Measurements from ENCODE around the gene ACD.

The ACD gene

GRCh38 chr16:67637625-67638024 lies 22.4 kb downstream of the ACD start:
- no peaks in the 10 kb centered on the region for H3K9me3 ChIP-seq (ENCODE audit: low read length)
- no peak overlapping the region for H3K9ac ChIP-seq (ENCODE audit: low read length)
- peaks cover 2% of the 10 kb centered on the region; the same call in 1 of the 2 replicates for H3F3A ChIP-seq (ENCODE audit: insufficient read depth, low read length)
- H3K79me2 ChIP-seq (ENCODE audit: insufficient read depth, low read length) = no peaks in the 10 kb centered on the region
- no peak overlapping the region for H3K4me3 ChIP-seq (ENCODE audit: low read depth, low read length, poor library complexity, severe bottlenecking)
- H3K4me1 ChIP-seq (ENCODE audit: insufficient read depth, low read length, severe bottlenecking) = no peaks in the 10 kb centered on the region
- peaks cover 66% of the 10 kb centered on the region for H3K36me3 ChIP-seq (ENCODE audit: insufficient read depth, low read length)
- no peak for TF ChIP-seq EZH2 (IDR thresholded peaks at IDR 0.05; ENCODE audit: borderline replicate concordance, low read length)
- TF ChIP-seq, protein P1, sequence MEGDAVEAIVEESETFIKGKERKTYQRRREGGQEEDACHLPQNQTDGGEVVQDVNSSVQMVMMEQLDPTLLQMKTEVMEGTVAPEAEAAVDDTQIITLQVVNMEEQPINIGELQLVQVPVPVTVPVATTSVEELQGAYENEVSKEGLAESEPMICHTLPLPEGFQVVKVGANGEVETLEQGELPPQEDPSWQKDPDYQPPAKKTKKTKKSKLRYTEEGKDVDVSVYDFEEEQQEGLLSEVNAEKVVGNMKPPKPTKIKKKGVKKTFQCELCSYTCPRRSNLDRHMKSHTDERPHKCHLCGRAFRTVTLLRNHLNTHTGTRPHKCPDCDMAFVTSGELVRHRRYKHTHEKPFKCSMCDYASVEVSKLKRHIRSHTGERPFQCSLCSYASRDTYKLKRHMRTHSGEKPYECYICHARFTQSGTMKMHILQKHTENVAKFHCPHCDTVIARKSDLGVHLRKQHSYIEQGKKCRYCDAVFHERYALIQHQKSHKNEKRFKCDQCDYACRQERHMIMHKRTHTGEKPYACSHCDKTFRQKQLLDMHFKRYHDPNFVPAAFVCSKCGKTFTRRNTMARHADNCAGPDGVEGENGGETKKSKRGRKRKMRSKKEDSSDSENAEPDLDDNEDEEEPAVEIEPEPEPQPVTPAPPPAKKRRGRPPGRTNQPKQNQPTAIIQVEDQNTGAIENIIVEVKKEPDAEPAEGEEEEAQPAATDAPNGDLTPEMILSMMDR (IDR thresholded peaks at IDR 0.05; ENCODE audit: low read length) = no peak
- H3K4me2 ChIP-seq (ENCODE audit: low read length) = no peak overlapping the region
- H4K20me1 ChIP-seq (ENCODE audit: insufficient read depth, low read length) = no peaks in the 10 kb centered on the region
- H3K9me2 ChIP-seq (ENCODE audit: low read depth, low read length) = no peaks in the 10 kb centered on the region
- no peaks in the 10 kb centered on the region for H3K27me3 ChIP-seq (ENCODE audit: insufficient read depth, low read length)
- H2AFZ ChIP-seq (ENCODE audit: low read length) = no peak overlapping the region
- H3K27ac ChIP-seq (ENCODE audit: low read depth, low read length, poor library complexity, severe bottlenecking) = no peak overlapping the region

- Histone ChIP-seq H3K4me1 (ENCODE audit: insufficient read depth, low read length, severe bottlenecking) (no peaks in the 10 kb centered on the region), H4K20me1 (ENCODE audit: insufficient read depth, low read length) (no peaks in the 10 kb centered on the region), H3K4me3 (ENCODE audit: low read depth, low read length, poor library complexity, severe bottlenecking) (no peak overlapping the region), H3K27ac (ENCODE audit: low read depth, low read length, poor library complexity, severe bottlenecking) (no peak overlapping the region), H3K9me2 (ENCODE audit: low read depth, low read length) (no peaks in the 10 kb centered on the region), H2AFZ (ENCODE audit: low read length) (no peak overlapping the region), H3K4me2 (ENCODE audit: low read length) (no peak overlapping the region), H3K79me2 (ENCODE audit: insufficient read depth, low read length) (no peaks in the 10 kb centered on the region), H3K9me3 (ENCODE audit: low read length) (no peaks in the 10 kb centered on the region), H3F3A (ENCODE audit: insufficient read depth, low read length) (no peaks in the 10 kb centered on the region), H3K36me3 (ENCODE audit: insufficient read depth, low read length) (peaks cover 75% of the 10 kb centered on the region), H3K9ac (ENCODE audit: low read length) (no peak overlapping the region), H3K27me3 (ENCODE audit: insufficient read depth, low read length) (no peaks in the 10 kb centered on the region)
- TF ChIP-seq, protein P1 (IDR thresholded peaks at IDR 0.05; ENCODE audit: low read length) = no peak
- TF ChIP-seq EZH2 (IDR thresholded peaks at IDR 0.05; ENCODE audit: borderline replicate concordance, low read length) = no peak
Observed at GRCh38 chr16:67636713-67637112, 23.3 kb downstream of the ACD start.

DNA sequence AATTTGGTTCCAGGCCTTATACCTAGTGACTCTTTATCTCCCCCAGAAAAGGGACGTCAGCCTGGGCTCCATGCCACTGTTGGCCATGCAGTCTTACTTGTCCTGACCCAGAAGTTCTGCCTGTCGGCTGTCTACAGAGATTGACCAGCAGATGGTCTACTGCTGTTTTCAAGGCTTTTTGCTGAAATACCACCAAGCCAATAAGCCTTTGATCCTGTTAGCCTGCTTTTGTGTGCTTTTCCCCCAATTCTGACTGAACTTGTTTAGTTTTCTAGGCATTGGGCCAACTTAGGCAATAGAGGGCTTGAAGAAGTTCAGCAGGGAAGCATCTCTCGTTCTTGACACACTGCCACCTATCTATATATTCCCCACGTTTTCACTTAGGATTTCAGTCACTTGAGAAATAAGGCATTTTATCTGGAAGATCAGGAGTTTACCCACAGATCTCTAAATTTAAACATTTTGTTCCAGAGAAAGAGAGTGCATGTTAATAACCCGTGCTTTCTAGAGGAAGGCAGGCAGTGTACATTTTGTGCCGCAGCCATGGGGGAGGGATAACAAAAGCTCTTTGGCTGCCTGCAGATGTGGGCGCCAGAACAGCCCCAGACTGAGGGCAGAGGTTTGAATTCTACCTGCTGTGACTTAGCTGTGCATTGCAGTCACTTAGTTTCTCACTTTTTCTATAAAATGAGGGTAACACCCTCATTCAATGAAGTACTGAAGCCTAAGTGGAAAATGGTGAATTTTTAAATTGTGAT lies 27.5 kb downstream of the ACD start:
- Histone ChIP-seq H3K36me3 (ENCODE audit: insufficient read depth, low read length) (peaks cover 86% of the 10 kb centered on the region), H3K9me2 (ENCODE audit: low read depth, low read length) (no peaks in the 10 kb centered on the region), H3K27ac (ENCODE audit: low read depth, low read length, poor library complexity, severe bottlenecking) (no peak overlapping the region), H3K4me2 (ENCODE audit: low read length) (no peak overlapping the region), H3K4me1 (ENCODE audit: insufficient read depth, low read length, severe bottlenecking) (no peaks in the 10 kb centered on the region), H3K27me3 (ENCODE audit: insufficient read depth, low read length) (no peaks in the 10 kb centered on the region), H3F3A (ENCODE audit: insufficient read depth, low read length) (no peaks in the 10 kb centered on the region), H3K9ac (ENCODE audit: low read length) (no peak overlapping the region), H3K9me3 (ENCODE audit: low read length) (no peaks in the 10 kb centered on the region), H2AFZ (ENCODE audit: low read length) (no peak overlapping the region), H4K20me1 (ENCODE audit: insufficient read depth, low read length) (no peaks in the 10 kb centered on the region), H3K79me2 (ENCODE audit: insufficient read depth, low read length) (no peaks in the 10 kb centered on the region), H3K4me3 (ENCODE audit: low read depth, low read length, poor library complexity, severe bottlenecking) (no peak overlapping the region)
- TF ChIP-seq, protein P1 (IDR thresholded peaks at IDR 0.05; ENCODE audit: low read length) = no peak
- no peak for TF ChIP-seq EZH2 (IDR thresholded peaks at IDR 0.05; ENCODE audit: borderline replicate concordance, low read length)
